Measurements from ENCODE around the gene AMN.
A peak's percentile ranks its signal among the peaks of the same experiment; 100 is the strongest.
"Not testable (repeated sequence)": the region's sequence is repeated elsewhere in the genome, so short reads cannot be mapped to it uniquely, and the experiment has no call there.

Gene AMN

DNA sequence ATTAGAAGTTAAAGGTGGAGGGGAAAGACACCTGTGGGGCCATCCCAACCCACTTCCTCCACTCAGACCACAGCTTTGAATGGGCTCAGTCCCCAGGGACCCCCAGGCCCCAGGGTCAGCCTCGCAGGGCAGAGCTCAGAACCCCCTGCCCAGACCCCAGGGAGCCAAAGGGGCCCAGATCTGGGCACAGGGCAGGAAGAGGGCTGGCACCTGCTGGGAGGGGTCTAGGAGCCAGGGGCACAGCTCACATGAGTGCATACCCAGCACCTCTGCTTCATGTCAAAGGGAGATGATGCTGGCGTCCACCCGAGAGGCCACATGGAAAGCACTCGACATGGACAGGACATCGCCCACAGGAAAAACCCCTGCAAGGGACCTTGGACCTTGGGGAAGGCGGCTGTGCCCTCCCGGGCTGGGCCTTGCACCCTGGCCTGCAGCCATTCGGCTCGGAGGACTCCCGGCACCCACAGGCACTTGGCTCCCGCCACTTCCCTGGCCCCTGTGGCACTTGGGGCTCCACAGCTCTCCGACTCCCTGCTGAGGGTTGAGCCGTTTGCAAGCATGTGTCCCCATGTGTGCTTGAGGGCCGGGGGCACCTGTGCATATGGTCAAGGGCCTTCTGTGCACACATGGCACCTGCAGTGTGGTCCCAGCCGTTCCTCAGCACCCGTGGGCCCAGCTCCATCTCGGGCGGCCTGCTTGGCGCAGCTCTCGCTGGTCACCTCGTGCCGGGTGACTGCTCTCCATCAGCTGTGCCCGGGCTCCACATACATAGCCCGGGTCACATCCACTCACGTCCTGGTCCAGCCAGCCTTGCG, 7.8 kb upstream of the AMN start:
- no peak for DNase-seq

DNA sequence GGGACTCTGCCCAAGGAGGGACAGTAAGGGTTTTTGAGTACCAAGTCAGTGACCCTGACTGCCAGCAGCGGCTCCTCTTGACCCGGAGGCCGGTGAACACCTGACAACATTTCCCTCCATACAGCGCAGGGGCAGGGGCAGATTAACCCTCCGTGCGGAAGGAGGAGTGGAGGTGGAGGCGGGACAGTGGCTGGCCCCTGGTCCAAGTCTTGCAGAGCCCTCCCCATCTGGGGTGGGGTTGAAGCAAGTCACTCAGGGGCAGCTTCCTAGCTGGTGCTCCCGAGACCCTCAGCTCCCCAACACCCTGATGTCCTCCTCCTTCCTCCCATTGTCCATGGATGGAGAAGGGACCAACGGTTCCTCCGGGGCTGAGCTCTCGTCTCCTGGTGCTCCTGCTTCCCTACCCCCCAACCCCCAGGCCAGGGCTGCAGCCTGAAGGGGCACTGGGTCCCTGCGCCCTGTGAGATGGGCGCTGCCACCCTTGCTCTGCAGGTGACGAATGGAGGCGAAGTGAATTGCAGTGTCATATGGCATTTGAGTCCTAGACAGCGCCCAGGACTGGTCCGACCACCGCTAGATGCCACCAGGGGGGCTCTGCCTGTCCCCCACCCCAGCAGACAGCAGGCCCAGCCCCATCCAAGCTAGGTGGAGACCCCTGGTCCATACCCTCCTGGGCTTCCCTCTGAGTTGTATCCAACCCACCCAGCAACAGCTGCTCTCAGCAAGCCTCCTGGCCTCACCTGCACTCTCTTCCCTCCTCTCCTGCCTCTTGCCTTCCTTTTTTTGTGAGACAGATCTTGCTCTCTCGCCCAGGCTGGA, 7.0 kb upstream of the AMN start:
- no peak for DNase-seq

DNA sequence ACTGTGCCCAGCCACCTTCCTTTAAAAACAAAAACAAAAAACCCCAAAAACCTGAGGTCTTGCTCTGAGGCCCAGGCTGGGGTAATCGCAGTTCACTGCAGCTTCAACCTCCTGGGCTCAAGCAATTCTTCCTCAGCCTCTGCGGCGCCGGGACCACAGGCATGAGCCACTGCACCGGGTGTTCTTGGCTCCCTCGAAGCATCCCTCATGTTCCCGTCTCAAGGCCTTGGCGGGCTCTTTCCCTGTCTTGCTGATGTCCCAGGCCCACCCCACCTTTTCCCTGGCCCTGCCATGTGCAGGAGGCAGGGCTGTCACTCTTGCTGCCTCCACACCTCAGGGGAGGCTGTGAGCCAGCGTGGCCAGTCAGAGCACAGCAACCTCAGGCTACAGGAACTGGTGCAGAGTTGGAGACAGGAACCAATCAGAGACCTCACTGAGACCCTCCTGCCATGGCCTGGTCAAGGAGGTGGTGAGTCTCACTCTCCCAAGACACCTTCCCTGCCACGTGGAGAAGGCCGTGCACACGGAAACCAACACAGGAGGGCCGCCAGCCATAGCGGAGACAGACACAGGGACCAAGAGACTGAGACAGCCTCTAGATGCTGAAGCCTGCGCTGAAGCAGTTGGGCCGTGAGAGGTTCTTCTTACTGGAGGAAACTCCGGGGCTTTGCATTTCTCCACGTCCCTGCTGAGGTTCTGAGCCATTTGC, 6.0 kb upstream of the AMN start:
- DNase-seq: no peak

DNA sequence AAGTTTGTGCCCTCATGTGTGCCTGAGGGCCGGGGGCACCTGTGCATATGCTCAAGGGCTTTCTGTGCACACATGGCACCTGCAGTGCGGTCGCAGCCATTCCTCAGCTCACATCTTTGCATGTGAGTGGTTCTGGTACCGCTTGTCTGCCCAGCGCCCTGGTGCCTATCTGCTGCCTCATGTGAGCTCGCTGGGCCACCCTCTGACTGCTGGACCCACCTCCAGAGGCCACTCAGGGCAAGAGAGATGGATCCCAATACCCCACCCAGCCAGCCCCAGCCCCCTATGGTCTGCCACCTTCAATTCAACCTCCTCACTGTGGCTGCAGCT, 5.4 kb upstream of the AMN start:
- DNase-seq: no peak

DNA sequence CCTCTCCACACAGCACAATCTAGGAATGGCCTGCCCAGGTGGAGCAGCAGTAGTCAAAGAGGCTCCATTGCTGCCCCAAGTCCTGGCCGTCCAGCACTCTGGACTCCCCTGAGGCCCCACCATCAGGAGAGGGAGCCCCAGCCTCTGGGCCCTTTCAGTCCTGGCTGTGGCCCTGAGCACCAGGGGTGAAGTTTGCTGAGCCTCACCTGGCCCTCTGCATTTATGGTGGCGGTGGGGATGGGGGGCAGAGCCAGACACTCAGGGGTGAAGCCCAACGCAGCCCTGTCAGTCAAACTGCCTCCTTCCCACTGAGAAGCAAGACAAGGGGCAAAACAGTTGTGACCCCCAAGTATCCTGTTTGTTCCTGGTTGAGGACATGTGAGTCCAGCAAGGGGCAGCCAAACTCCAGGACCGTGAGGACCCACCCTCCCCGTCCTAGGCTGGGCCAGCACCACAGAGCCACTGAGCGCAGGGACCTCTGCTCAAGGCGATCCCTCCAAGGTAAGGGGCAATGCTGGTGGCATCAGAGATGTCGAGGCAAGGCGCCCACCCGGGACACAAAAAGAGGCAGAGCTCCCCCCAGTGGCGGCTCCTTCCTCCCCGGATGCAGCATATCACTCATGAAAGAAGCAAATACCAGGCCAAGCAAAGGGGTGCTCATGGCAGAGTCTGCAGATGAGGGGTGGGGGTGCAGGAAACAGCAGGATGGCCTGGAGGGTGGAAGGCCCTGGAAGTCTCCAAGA, 4.8 kb upstream of the AMN start:
- DNase-seq: peak; percentile 43

DNA sequence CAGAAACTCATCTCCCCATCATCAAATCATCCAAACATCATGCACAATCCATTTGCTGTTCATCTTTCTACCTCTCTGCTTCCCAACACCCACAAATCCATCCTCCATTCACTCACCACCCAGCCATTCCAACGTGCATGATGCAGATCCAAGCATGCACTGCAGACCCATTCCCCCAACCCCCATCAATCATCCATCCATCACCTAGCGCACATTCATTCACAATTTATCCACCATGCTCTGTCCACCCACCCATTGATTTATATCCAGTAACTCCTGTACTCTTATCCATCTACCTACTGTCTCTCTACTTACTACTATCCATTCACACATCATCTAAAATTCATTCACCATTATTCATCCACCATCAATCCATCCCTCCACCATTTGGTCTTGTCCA, 4.0 kb upstream of the AMN start:
- DNase-seq: no peak

DNA sequence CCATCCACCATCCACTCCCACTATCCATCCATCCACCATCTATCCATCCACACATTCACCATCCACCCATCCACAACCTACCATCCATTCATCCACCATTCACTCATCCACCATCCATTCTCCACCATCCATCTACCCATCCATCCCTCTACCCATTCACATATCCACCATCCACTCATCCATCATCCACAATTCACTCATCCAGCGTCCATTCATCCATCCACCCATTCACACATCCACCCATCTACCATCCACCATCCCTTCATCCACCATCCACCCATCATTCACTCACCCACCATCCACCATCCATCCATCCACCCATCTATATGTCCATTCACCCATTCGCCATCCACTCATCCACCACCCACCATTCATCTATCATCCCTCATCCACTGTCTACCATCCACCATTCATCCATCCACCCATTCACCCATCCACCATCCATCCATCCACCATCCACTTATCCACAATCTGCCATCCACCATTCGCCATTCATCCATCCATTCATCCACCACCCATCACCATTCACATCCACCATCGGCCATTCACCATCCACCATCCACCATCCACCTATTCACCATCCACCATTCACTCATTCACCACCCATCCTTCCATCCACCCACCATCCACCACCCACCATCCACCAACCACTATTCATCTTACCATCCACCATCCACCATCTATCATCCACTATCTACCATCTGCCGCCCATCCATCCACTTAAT, 2.0 kb upstream of the AMN start:
- no peak for DNase-seq

DNA sequence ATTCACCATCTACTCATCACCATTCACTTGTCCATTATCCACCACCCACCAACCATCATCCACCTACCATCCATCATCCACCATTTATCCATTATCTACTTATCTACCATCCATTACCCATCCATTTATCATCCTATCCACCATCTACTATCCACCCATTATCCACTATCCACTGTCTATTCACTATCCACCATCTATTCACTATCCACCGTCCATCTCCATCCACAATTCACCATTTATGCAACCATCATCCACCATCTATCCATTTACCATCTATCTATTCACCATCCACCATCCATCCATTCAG, 1.5 kb upstream of the AMN start:
- no peak for DNase-seq

DNA sequence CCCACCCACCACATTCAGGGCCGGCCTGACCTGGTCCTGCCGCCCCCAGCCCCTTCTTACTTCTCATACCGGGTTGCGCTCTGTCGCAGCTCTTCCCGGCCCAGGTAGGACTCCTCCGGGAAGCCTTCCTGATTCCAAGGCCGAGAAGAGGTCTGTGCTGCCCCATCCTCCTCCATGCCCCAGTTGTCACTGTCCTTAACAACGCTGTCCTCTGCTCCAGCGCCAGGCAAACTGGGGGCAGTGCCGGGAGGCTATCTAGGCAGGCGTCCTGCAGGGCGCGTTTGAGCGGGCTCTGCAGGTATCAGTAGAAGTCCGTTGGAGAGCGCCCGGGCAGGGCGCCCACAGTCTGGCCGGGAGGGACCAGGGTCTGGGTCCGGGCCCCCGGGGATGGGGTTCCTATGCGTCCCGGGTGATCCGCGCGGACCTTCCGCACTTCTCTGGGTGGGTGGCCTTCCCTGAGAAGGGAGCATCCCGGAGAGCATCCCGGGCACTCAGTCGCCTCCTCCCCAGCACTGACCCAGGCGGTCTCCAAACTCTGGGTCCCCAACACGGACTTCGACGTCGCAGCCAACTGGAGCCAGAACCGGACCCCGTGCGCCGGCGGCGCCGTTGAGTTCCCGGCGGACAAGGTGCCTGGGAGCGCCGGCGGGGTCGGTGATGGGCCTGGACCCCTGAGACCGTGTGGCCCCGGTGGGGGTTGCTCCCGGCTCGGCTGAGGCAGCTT, 900 bp downstream of the AMN start:
- no peak for DNase-seq

DNA sequence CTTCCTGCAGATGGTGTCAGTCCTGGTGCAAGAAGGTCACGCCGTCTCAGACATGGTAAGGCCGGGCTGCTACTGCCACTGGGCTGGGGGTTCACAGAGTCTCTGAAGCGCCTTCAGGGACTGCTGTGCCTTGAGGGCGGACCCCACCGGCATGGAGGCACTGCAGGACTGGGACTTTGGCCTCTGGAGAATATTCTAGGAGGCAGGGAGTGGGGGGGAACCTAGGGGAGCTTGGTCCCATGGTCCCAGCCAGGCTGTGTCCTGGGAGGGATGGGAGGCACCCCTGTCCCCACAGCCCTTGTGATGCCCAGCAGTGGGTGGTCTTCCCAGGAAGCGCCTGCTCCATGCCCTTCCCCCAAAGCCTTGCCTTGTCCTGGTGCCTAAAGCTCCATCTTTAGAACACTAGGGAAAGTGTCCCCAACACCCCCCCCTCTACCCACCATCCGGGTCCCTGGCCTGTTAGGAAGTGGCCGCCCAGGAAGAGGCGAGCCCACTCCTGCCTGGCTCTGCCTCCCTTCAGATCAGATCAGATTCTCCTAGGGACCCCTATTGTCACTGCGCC, 1.5 kb downstream of the AMN start:
- no peak for DNase-seq

DNA sequence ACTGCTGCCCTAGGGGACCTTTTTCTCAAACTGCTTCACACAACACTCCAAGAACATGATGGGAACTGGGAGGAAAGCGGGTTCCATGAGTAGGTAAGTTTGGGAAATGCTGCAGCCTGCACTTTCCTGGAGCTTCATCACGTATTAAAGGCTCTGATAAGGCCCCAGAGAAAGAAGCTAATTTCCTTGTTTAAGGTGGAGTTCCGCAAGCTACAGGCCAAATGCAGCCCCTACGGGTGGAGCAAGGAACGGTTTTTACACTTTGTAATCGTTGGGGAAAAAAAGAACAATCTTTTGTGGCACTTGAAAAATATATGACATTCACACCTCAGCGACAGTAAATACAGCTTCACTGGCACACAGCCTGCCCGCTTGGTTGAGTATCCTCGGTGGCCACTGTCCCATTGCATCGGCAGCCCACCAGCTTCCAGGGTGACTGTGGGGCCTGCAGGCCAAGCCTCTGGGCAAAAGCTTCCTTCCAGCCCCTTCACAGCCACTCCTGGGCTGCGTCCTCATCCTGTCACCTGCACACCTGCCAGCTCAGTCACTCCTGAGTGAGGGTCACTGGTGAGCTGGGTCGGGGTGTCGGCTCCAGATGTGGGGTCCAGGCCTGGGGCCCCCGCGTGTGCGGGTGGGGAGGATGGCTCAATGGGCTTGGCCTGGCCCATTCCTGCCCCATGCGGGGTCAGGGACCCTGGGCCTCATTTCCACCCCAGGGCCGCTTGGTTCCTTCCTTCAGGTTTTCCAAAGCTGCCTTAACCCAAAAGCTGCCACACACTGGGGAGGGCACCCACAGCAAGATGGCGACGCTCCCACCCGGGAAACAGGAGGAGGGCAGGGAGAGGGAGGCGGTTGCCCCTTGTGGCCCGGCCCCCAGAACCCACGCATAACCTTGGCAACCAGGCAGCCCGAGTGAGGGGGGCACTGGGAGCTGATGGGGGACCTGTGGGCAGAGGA, 2.4 kb downstream of the AMN start:
- DNase-seq: no peak

DNA sequence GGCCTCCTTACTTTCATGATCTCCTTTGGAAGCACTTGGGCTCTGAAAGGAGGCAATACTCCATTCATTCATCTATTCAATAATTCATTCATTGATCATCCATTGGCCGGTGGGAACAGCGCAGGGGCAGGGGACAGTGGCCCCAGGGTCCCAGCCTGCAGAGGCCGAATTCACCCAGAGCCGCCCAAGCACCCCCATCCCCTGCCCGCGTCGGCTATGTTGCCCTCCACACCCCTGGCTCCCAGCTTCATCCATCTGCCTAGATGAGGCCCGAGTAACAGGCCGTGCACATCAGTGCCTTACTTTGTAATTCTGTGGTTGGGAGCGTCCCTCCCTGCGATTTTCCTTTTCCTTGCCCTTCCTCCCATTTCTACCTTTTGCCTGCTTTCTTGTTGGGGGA, 3.2 kb downstream of the AMN start:
- DNase-seq: no peak

DNA sequence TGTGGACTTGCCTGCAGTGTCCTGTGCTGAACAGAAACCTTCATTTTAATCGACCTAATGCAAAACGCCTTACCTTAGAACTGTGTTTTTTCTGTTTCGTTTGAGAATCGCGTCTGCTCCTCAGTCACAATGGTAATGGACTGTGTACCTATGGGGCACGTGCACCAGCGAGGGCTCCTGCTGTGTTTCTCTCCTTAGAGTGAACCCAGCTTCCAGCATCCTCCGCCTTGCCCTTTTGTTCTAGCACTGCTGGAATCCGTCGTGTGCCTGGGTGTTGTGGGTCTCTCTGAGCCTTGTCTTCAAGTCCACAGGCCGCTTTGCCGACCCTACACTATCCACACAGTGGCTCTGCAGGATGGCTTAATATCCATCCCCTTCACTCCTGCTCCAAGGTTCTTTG, 3.6 kb downstream of the AMN start:
- DNase-seq: no peak

DNA sequence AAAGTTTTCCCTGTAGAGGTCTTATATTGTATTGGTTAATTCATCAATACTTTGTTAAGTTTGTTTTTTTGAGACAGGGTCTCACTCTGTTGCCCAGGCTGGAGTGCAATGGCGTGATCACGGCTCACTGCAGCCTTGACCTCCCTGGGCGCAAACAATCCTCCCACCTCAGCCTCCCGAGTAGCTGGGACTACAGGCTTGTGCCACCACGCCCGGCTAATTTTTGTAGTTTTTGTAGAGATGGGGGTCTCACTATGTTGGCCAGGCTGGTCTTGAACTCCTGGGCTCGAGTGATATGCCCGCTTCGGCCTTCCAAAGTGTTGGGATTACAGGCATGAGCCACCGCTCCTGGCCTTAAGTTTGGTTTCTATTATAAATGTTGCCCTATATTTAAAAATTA, 4.4 kb downstream of the AMN start:
- not testable (repeated sequence) for DNase-seq

DNA sequence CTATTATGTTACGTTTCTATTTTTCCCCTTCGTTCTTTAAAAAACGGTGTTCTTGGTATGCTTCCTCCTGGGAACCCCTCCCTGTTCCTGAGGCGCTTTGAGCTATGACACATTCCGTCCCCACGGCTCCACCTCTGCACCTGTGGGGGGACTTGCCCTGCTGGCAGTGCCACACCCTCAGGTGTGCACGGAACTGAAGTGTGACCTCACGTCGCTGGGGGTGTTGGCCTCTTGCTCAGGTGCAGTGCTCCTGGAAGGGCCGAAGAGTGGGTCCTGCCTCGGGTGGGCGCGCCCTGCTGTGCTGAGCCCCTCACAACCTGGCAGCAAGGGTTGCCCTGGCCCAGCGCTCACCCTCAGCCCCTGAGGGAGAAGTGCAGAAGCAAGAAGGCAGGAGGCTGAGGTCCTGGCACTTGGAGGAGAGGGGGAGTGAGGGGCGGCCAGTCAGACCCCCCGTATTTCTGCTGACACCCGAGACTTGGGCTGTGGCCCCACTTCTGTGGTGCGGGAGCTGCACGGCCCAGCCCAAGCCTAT, 4.9 kb downstream of the AMN start:
- DNase-seq: no peak

DNA sequence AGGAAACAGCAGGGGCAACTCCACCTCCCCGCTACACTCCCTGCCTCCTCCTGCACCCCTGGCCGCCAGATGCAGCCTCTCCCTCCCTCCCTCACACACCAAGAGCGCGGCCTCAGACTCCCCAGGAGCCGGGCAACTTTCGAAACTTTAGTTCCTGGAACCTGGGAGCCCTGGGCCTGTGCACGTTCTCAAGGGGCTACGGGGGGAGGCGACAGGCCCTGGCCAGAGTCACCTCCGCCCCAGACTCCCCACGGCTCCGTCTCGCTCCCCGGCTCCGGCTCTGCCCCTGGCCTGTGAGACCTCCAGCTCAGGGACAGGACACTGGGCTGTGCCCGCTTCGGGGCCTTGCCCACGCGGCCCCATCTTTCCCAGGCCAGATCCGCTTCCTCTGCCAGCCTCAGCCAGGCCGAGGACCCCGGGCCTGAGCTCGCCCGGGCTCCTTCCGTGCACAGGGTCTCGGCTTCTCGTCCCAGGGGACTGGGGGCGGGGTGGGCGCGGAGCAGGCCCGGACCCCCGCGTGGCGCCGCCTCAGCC, 5.5 kb downstream of the AMN start:
- DNase-seq: no peak

DNA sequence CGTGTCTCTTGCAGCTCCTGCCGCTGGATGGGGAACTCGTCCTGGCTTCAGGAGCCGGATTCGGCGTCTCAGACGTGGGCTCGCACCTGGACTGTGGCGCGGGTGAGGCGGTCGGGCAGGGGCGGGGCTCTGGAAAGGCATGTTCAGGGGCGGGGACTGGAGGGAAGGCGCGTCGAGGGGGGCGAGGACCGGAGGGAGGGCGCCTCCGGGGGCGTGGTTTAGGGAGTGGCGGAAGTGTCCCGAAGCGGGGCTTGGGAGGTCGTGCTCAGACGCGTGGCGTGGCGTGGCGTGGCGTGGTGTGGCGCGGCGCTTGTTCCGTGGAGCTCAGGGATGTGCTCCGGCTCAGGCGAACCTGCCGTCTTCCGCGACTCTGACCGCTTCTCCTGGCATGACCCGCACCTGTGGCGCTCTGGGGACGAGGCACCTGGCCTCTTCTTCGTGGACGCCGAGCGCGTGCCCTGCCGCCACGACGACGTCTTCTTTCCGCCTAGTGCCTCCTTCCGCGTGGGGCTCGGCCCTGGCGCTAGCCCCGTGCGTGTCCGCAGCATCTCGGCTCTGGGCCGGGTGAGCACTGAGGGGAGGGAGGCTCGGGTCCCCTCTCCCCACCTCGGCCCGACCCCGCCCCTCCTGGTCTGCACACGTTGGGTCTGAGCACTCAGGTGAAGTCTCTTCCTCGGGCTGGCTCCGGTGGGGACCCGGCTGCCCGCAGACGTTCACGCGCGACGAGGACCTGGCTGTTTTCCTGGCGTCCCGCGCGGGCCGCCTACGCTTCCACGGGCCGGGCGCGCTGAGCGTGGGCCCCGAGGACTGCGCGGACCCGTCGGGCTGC, 6.2 kb downstream of the AMN start:
- peak; percentile 78 for DNase-seq

DNA sequence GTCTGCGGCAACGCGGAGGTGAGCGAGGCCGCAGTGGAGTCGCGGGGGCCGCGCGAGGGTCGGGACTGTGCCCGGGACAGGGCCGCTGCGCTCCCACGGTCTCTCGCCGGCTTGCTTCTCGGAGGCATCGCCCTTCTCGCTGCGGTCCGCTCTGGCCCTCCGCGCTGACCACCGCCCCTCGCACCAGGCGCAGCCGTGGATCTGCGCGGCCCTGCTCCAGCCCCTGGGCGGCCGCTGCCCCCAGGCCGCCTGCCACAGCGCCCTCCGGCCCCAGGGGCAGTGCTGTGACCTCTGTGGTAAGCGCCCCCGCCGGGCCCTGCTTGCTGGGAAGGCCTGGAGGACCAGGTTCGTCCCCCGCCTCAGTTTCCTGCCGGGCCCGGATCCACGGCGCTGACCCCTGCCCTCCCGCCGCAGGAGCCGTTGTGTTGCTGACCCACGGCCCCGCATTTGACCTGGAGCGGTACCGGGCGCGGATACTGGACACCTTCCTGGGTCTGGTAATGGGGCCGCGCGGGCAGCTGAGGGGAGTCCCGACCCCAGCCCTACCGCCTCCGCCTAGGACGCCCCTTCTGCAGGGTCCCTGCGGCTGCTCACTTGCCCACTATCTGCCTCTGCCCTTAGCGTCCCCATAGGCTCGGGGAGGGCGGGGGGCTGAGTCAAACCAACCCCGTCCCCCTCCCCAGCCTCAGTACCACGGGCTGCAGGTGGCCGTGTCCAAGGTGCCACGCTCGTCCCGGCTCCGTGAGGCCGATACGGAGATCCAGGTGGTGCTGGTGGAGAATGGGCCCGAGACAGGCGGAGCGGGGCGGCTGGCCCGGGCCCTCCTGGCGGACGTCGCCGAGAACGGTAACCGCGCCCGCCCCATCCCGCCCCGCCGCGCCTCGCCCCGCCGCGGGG, 7.0 kb downstream of the AMN start:
- DNase-seq: no peak
